ENCODE results near the gene NHLH1. TPM values are rescaled to one million over a fixed set of nuclear protein-coding genes. Genes with fewer than 3 reads are reported as not detected.

NHLH1 gene
- total RNA-seq, 1 experiment from 2014 or later, result not detected

GRCh38 chr1:160419150-160419837, 52.4 kb downstream of the NHLH1 start:
- in situ Hi-C loops (cut with HindIII; ENCODE audit: low pct_unique_long_range_greater_than_20kb, low sequenced_read_pairs), result no loop called here
- no peak for DNase-seq (ENCODE audit: low read depth, low spot score)

- in situ Hi-C loops (cut with HindIII; ENCODE audit: low pct_unique_long_range_greater_than_20kb, low sequenced_read_pairs), result no loop called here
- DNase-seq (ENCODE audit: low read depth, low spot score), result no peak
Observed at GRCh38 chr1:160419838-160420169, 52.9 kb downstream of the NHLH1 start.

GRCh38 chr1:160420881-160421842, 54.3 kb downstream of the NHLH1 start:
- in situ Hi-C loops (cut with HindIII; ENCODE audit: low pct_unique_long_range_greater_than_20kb, low sequenced_read_pairs), result no loop called here
- DNase-seq (ENCODE audit: low read depth, low spot score), result no peak

- DNase-seq (ENCODE audit: low read depth, low spot score), result no peak
- in situ Hi-C loops (cut with HindIII; ENCODE audit: low pct_unique_long_range_greater_than_20kb, low sequenced_read_pairs), result no loop called here
Observed at GRCh38 chr1:160421881-160422280, 55.0 kb downstream of the NHLH1 start.

Small RNA genes lying within 50 kb of the gene (small RNA-seq; reads per million reads assigned to genes)
- gene RF00019 (0 reads per million in 2 experiments), gene RNU4-42P (0.04 to 0.14 reads per million in 2 experiments)

Other genes with a start within 250 kb of the NHLH1 start
- 0.11 TPM in 1 of 2 replicates, not detected in the other for gene ATP1A4, start 215.5 kb upstream of the NHLH1 start, total RNA-seq (2014; rRNA removed; shearing (Covaris generic))
- gene CASQ1, start 176.5 kb upstream of the NHLH1 start, total RNA-seq (2014; rRNA removed; shearing (Covaris generic)), result not detected in 2 replicates
- gene PEA15, start 161.7 kb upstream of the NHLH1 start, total RNA-seq (2014; rRNA removed; shearing (Covaris generic)), result 51.9 and 59.8 TPM in 2 replicates
- 61.5 and 62.1 TPM in 2 replicates for gene DCAF8, start 104.5 kb upstream of the NHLH1 start, total RNA-seq (2014; rRNA removed; shearing (Covaris generic))
- gene PEX19, start 81.9 kb upstream of the NHLH1 start, total RNA-seq (2014; rRNA removed; shearing (Covaris generic)), result 46.2 and 47.4 TPM in 2 replicates
- gene COPA, start 23.8 kb upstream of the NHLH1 start, total RNA-seq (2014; rRNA removed; shearing (Covaris generic)), result 183 and 186 TPM in 2 replicates
- gene NCSTN, start 23.7 kb upstream of the NHLH1 start, total RNA-seq (2014; rRNA removed; shearing (Covaris generic)), result 85.8 and 87.3 TPM in 2 replicates
- gene VANGL2, start 33.5 kb downstream of the NHLH1 start, total RNA-seq (2014; rRNA removed; shearing (Covaris generic)), result 1.8 and 2.0 TPM in 2 replicates
- not detected in 2 replicates for gene SLAMF6, start 156.2 kb downstream of the NHLH1 start, total RNA-seq (2014; rRNA removed; shearing (Covaris generic))
- not detected in 2 replicates for gene CD84, start 212.4 kb downstream of the NHLH1 start, total RNA-seq (2014; rRNA removed; shearing (Covaris generic))

All from SK-MEL-5 (cell line).